ENCODE measurements around the gene SCTR.

The SCTR gene

DNA sequence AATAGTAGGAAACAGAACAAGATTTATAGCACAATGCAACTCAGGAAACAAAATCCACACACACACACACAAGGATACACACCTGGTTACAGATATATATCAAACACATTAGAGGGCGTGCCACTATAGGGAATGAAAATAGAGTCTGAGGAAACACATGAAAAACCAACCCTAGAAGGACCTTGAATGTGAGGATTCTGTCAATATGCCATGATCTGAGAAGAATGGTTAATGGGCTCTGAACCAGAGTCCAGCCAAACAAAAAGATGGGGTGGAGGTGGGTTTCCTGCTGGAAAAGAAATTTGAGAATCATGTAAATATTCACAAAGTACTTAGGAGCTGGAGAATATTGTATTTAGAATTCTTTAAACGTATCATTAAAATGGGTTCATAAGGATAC lies 100.5 kb downstream of the SCTR start:
- Histone ChIP-seq H3K4me1 (ENCODE audit: control insufficient read depth in 2 of 2, insufficient read depth in 1 of 2, low read depth in 1 of 2, low read length in 2 of 2) (peaks cover 0 to 5% of the 10 kb centered on the region in 2 donors), H2BK5ac (ENCODE audit: low read length) (no peak overlapping the region), H3K23ac (ENCODE audit: low read depth, low read length, poor library complexity) (no peak overlapping the region), H2BK120ac (ENCODE audit: low read depth, low read length) (no peak overlapping the region), H3K27me3 (ENCODE audit: control insufficient read depth in 3 of 3, insufficient read depth in 3 of 3, low read depth in 1 of 3, low read length in 3 of 3) (peaks cover 0 to 22% (median 0%) of the 10 kb centered on the region in 3 experiments), H3K9me3 (replicated peaks in 1 of 2; ENCODE audit: control insufficient read depth in 2 of 2, insufficient read depth in 1 of 2, low read depth in 1 of 2, low read length in 2 of 2) (peaks cover 7 to 11% of the 10 kb centered on the region in 2 donors), H3K14ac (ENCODE audit: low read length) (no peak overlapping the region), H3K4me2 (ENCODE audit: insufficient read depth, low read length, poor library complexity, severe bottlenecking) (no peak overlapping the region), H4K91ac (ENCODE audit: low read depth, low read length, poor library complexity) (no peak overlapping the region), H4K8ac (ENCODE audit: low read depth, low read length) (no peak overlapping the region), H2BK12ac (ENCODE audit: low read length) (no peak overlapping the region), H3K27ac (replicated peaks; ENCODE audit: low read length) (no peak overlapping the region), H3K79me1 (ENCODE audit: low read depth, low read length) (no peaks in the 10 kb centered on the region), H2BK15ac (ENCODE audit: low read length) (no peak overlapping the region), H3K4ac (ENCODE audit: low read length) (no peak overlapping the region), H3K9ac (ENCODE audit: low read depth, low read length, poor library complexity) (no peak overlapping the region), H3K4me3 (ENCODE audit: low read length in 2 of 2) (no peak overlapping the region), H2AK5ac (ENCODE audit: low read depth, low read length) (no peak overlapping the region), H3K18ac (ENCODE audit: low read length) (no peak overlapping the region), H2AFZ (ENCODE audit: low read length) (no peak overlapping the region), H3K36me3 (replicated peaks in 1 of 2; ENCODE audit: control insufficient read depth in 2 of 2, insufficient read depth in 2 of 2, low read length in 2 of 2) (no peaks in the 10 kb centered on the region)
- DNase-seq (ENCODE audit: low spot score) = no peak
- WGBS, 2 donors (ENCODE audit: extremely low coverage in 2 of 2, insufficient read length in 2 of 2, insufficient replicate concordance in 1 of 2) = no CpG with 5 or more reads among the region's 2 CpGs

DNA sequence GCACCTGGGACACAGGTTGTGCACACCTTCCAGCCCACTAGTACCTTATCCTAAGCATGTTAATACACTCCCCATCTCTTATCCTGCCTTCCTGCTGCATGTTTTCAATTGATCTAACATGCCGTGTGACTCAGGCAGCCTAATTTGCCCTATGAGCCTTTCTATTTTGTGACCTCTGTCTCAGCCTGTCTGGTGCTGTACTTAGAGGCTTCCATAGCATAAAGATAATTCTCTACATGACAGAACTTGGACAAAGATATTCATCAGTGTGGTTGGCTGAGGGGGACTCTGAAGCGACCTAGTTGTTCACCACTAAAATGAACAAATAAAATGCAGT lies 101.2 kb downstream of the SCTR start:
- Histone ChIP-seq H3K4me2 (ENCODE audit: insufficient read depth, low read length, poor library complexity, severe bottlenecking) (no peak overlapping the region), H3K4me1 (ENCODE audit: control insufficient read depth in 2 of 2, insufficient read depth in 1 of 2, low read depth in 1 of 2, low read length in 2 of 2) (peaks cover 0 to 3% of the 10 kb centered on the region in 2 donors), H2BK5ac (ENCODE audit: low read length) (no peak overlapping the region), H3K27me3 (ENCODE audit: control insufficient read depth in 3 of 3, insufficient read depth in 3 of 3, low read depth in 1 of 3, low read length in 3 of 3) (peaks cover 0 to 22% (median 0%) of the 10 kb centered on the region in 3 experiments), H4K91ac (ENCODE audit: low read depth, low read length, poor library complexity) (no peak overlapping the region), H2BK120ac (ENCODE audit: low read depth, low read length) (no peak overlapping the region), H3K18ac (ENCODE audit: low read length) (no peak overlapping the region), H3K4me3 (ENCODE audit: low read length in 2 of 2) (no peak overlapping the region), H3K14ac (ENCODE audit: low read length) (no peak overlapping the region), H3K9me3 (replicated peaks in 1 of 2; ENCODE audit: control insufficient read depth in 2 of 2, insufficient read depth in 1 of 2, low read depth in 1 of 2, low read length in 2 of 2) (peaks cover 7 to 11% of the 10 kb centered on the region in 2 donors), H3K36me3 (replicated peaks in 1 of 2; ENCODE audit: control insufficient read depth in 2 of 2, insufficient read depth in 2 of 2, low read length in 2 of 2) (no peaks in the 10 kb centered on the region), H3K4ac (ENCODE audit: low read length) (no peak overlapping the region), H2BK12ac (ENCODE audit: low read length) (no peak overlapping the region), H3K23ac (ENCODE audit: low read depth, low read length, poor library complexity) (no peak overlapping the region), H3K27ac (replicated peaks; ENCODE audit: low read length) (no peak overlapping the region), H3K79me1 (ENCODE audit: low read depth, low read length) (no peaks in the 10 kb centered on the region), H2BK15ac (ENCODE audit: low read length) (no peak overlapping the region), H3K9ac (ENCODE audit: low read depth, low read length, poor library complexity) (no peak overlapping the region), H2AK5ac (ENCODE audit: low read depth, low read length) (no peak overlapping the region), H4K8ac (ENCODE audit: low read depth, low read length) (no peak overlapping the region), H2AFZ (ENCODE audit: low read length) (no peak overlapping the region)
- no CpG with 5 or more reads among the region's 2 CpGs for WGBS, 2 donors (ENCODE audit: extremely low coverage in 2 of 2, insufficient read length in 2 of 2, insufficient replicate concordance in 1 of 2)
- DNase-seq (ENCODE audit: low spot score) = no peak

GRCh38 chr2:119422360-119423107 lies 101.7 kb downstream of the SCTR start:
- H2BK5ac ChIP-seq (ENCODE audit: low read length) = no peak overlapping the region
- no peak overlapping the region for H2BK15ac ChIP-seq (ENCODE audit: low read length)
- H2AFZ ChIP-seq (ENCODE audit: low read length) = no peak overlapping the region
- no peaks in the 10 kb centered on the region for H3K36me3 ChIP-seq (replicated peaks in 1 of 2; ENCODE audit: control insufficient read depth in 2 of 2, insufficient read depth in 2 of 2, low read length in 2 of 2)
- no peak overlapping the region for H2AK5ac ChIP-seq (ENCODE audit: low read depth, low read length)
- no peak overlapping the region for H4K8ac ChIP-seq (ENCODE audit: low read depth, low read length)
- H3K4me2 ChIP-seq (ENCODE audit: insufficient read depth, low read length, poor library complexity, severe bottlenecking) = no peak overlapping the region
- no peak overlapping the region for H3K18ac ChIP-seq (ENCODE audit: low read length)
- peaks cover 0 to 19% (median 0%) of the 10 kb centered on the region in 3 experiments for H3K27me3 ChIP-seq (ENCODE audit: control insufficient read depth in 3 of 3, insufficient read depth in 3 of 3, low read depth in 1 of 3, low read length in 3 of 3)
- H3K9ac ChIP-seq (ENCODE audit: low read depth, low read length, poor library complexity) = no peak overlapping the region
- H2BK12ac ChIP-seq (ENCODE audit: low read length) = no peak overlapping the region
- no peak overlapping the region for H3K23ac ChIP-seq (ENCODE audit: low read depth, low read length, poor library complexity)
- DNase-seq (ENCODE audit: low spot score) = no peak
- no peak overlapping the region for H3K14ac ChIP-seq (ENCODE audit: low read length)
- H3K9me3 ChIP-seq (replicated peaks in 1 of 2; ENCODE audit: control insufficient read depth in 2 of 2, insufficient read depth in 1 of 2, low read depth in 1 of 2, low read length in 2 of 2) = peaks cover 7 to 11% of the 10 kb centered on the region in 2 donors
- peaks cover 0 to 3% of the 10 kb centered on the region in 2 donors for H3K4me1 ChIP-seq (ENCODE audit: control insufficient read depth in 2 of 2, insufficient read depth in 1 of 2, low read depth in 1 of 2, low read length in 2 of 2)
- H3K4ac ChIP-seq (ENCODE audit: low read length) = no peak overlapping the region
- H4K91ac ChIP-seq (ENCODE audit: low read depth, low read length, poor library complexity) = no peak overlapping the region
- no peak overlapping the region for H2BK120ac ChIP-seq (ENCODE audit: low read depth, low read length)
- no CpG with 5 or more reads among the region's 7 CpGs for WGBS, 2 donors (ENCODE audit: extremely low coverage in 2 of 2, insufficient read length in 2 of 2, insufficient replicate concordance in 1 of 2)
- H3K27ac ChIP-seq (replicated peaks; ENCODE audit: low read length) = no peak overlapping the region
- H3K4me3 ChIP-seq (ENCODE audit: low read length in 2 of 2) = no peak overlapping the region
- H3K79me1 ChIP-seq (ENCODE audit: low read depth, low read length) = no peaks in the 10 kb centered on the region

GRCh38 chr2:119421741-119422140 lies 102.5 kb downstream of the SCTR start:
- no peak overlapping the region for H3K23ac ChIP-seq (ENCODE audit: low read depth, low read length, poor library complexity)
- H2AFZ ChIP-seq (ENCODE audit: low read length) = no peak overlapping the region
- H3K9ac ChIP-seq (ENCODE audit: low read depth, low read length, poor library complexity) = no peak overlapping the region
- H3K4me3 ChIP-seq (ENCODE audit: low read length in 2 of 2) = no peak overlapping the region
- H3K36me3 ChIP-seq (replicated peaks in 1 of 2; ENCODE audit: control insufficient read depth in 2 of 2, insufficient read depth in 2 of 2, low read length in 2 of 2) = no peaks in the 10 kb centered on the region
- no peak overlapping the region for H2BK120ac ChIP-seq (ENCODE audit: low read depth, low read length)
- no peak overlapping the region for H3K4ac ChIP-seq (ENCODE audit: low read length)
- H2BK5ac ChIP-seq (ENCODE audit: low read length) = no peak overlapping the region
- no peak for DNase-seq (ENCODE audit: low spot score)
- H3K14ac ChIP-seq (ENCODE audit: low read length) = no peak overlapping the region
- no peak overlapping the region for H2BK15ac ChIP-seq (ENCODE audit: low read length)
- H4K8ac ChIP-seq (ENCODE audit: low read depth, low read length) = no peak overlapping the region
- no peak overlapping the region for H3K4me2 ChIP-seq (ENCODE audit: insufficient read depth, low read length, poor library complexity, severe bottlenecking)
- peaks cover 0 to 3% of the 10 kb centered on the region in 2 donors for H3K4me1 ChIP-seq (ENCODE audit: control insufficient read depth in 2 of 2, insufficient read depth in 1 of 2, low read depth in 1 of 2, low read length in 2 of 2)
- no peaks in the 10 kb centered on the region for H3K79me1 ChIP-seq (ENCODE audit: low read depth, low read length)
- no peak overlapping the region for H3K27ac ChIP-seq (replicated peaks; ENCODE audit: low read length)
- peaks cover 7 to 11% of the 10 kb centered on the region in 2 donors for H3K9me3 ChIP-seq (replicated peaks in 1 of 2; ENCODE audit: control insufficient read depth in 2 of 2, insufficient read depth in 1 of 2, low read depth in 1 of 2, low read length in 2 of 2)
- H4K91ac ChIP-seq (ENCODE audit: low read depth, low read length, poor library complexity) = no peak overlapping the region
- peaks cover 0 to 11% (median 0%) of the 10 kb centered on the region in 3 experiments for H3K27me3 ChIP-seq (ENCODE audit: control insufficient read depth in 3 of 3, insufficient read depth in 3 of 3, low read depth in 1 of 3, low read length in 3 of 3)
- no peak overlapping the region for H2AK5ac ChIP-seq (ENCODE audit: low read depth, low read length)
- no peak overlapping the region for H2BK12ac ChIP-seq (ENCODE audit: low read length)
- H3K18ac ChIP-seq (ENCODE audit: low read length) = no peak overlapping the region

Data from neuronal stem cell (in vitro differentiated cells).